GM13976 (cell line): ENCODE results near the gene AKAP13.

Source experiments
- DNase-seq: peaks from one replicate; pipeline ENCODE4 v3.0.0; 2012; ENCODE audit warnings: low spot score
- in situ Hi-C: fragments of 300-500 bp; cut with MboI; formaldehyde crosslinking; loops from one replicate; pipeline ENCODE4 v1.12.0; 2022; ENCODE audit warnings: low sequenced_read_pairs, mixed read lengths, inconsistent platforms; ENCODE audit not compliant: unreplicated experiment
- TF ChIP-seq, protein P1 (sequence below): IDR thresholded peaks from 2 replicates; pipeline ENCODE4 v1.5.1; 2012; ENCODE audit warnings: borderline replicate concordance, mild to moderate bottlenecking; ENCODE audit not compliant: insufficient read depth; ENCODE audit errors: extremely low read depth, missing control alignments, control extremely low read depth

Gene AKAP13

DNA sequence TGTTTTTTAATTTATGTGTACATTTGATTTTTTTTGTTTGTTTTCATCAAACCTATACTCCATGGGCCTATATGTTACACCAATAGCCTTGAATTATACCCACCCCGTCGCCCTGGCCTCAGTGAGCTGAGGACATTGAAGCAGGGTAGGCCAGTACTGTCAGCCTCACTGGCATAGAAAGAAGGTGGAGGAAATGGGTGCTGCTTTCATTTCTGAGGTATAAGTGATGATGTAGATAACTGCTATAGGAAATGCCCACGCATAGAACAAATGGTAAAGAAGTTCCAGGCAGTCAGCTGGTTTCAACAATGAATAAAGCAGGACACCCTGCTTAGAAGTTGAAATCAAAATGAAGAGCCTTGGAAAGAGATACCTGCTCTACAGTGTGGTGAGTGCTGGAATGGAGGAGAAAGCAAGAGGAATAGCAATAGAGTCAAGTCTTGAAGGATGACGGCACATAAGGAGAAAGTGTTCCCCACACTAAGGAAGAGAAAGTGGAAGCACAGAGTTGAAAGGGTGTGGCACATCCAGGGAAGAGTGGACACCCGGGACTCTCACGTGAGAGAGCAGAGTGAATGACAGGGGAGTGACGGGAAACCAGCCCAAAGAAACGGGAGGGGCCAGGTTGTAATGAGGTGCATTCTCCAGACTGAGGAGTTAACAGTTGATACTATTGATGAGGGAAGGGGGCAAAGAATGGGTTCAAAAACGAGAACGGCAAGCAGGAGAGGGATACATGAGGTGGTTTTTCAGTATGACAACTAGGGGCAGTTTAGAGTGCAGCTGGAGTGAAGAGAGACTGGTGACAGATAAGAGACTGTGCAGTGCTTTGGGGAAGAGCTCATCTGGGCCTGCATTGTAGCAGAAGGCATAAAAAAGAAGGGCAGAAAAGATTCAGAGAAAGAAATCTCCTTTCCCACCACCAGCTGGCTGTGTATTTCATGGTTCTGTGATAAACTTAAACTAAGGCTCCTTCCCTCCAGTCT, 343.9 kb downstream of the AKAP13 start:
- DNase-seq: no peak
- TF ChIP-seq, protein P1, sequence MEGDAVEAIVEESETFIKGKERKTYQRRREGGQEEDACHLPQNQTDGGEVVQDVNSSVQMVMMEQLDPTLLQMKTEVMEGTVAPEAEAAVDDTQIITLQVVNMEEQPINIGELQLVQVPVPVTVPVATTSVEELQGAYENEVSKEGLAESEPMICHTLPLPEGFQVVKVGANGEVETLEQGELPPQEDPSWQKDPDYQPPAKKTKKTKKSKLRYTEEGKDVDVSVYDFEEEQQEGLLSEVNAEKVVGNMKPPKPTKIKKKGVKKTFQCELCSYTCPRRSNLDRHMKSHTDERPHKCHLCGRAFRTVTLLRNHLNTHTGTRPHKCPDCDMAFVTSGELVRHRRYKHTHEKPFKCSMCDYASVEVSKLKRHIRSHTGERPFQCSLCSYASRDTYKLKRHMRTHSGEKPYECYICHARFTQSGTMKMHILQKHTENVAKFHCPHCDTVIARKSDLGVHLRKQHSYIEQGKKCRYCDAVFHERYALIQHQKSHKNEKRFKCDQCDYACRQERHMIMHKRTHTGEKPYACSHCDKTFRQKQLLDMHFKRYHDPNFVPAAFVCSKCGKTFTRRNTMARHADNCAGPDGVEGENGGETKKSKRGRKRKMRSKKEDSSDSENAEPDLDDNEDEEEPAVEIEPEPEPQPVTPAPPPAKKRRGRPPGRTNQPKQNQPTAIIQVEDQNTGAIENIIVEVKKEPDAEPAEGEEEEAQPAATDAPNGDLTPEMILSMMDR: no peak
- in situ Hi-C loops: loop anchor here (10.0 to 25.0 kb wide), 2 partner anchors 61 to 412 kb away; no protein-coding TSS in a partner anchor

DNA sequence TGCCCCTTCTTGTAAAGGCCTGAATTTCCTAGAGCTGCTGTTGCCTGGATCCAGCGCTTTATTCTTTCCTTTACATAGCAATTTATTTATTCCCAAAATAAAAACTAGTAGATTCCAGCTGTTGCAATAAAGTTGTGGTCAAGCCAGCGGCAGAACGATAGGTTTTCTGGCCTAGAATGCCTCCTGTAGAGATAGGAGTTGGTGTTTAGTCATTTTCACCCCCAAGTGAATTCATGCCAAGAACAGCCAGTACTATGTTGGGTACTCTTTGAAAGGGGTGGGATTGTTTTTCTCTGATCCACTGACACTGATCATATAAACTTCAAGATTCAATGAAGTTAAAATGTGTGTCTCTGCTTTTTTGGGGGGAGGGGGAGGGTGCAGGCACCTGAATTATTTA, 344.6 kb downstream of the AKAP13 start:
- TF ChIP-seq, protein P1: no peak
- no peak for DNase-seq
- in situ Hi-C loops: loop anchor here (5.0 to 10.0 kb wide), 2 partner anchors 60 to 112 kb away; no protein-coding TSS in a partner anchor

DNA sequence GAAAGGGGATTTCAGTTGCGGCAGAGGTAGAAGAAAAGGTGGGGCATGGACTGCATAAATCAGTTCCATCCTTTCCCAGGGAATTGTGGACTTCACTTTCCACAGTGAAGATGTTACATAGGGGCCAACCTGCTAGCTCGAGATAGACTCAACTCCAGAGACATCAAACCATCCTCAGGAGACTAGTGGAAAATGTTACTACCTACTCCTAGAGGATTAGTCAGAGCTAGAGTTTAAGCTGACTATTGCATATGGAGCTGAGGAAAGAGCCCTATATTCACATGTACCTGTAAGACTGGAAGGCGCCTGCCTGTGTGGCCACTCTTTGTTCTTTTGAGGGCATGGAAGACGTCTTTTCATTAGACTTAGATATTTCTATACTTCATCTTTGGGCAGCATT, 345.2 kb downstream of the AKAP13 start:
- no peak for DNase-seq
- TF ChIP-seq, protein P1: no peak
- in situ Hi-C loops: loop anchor here (5.0 to 10.0 kb wide), 2 partner anchors 59 to 112 kb away; no protein-coding TSS in a partner anchor

DNA sequence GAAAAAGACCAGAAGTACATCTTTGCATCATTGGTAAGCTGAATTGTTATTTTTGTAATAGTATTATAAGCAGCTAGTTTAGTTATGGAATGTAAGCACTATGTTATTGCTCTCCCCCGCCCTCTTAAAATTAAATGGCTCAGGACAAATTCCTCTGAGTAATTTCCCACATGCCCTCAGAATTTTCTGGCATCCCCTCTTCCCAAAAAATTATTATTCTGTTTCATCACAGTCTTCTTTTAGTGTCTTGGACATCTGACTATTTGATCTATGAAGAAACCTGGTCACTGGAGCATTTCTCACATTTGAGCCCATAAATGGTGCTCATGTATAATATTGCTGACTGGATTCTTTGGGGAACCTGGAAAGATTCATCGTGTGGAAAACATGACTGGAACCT, 346.1 kb downstream of the AKAP13 start:
- in situ Hi-C loops: loop anchor here (5.0 to 10.0 kb wide), 2 partner anchors 58 to 111 kb away; no protein-coding TSS in a partner anchor
- TF ChIP-seq, protein P1: no peak
- no peak for DNase-seq

DNA sequence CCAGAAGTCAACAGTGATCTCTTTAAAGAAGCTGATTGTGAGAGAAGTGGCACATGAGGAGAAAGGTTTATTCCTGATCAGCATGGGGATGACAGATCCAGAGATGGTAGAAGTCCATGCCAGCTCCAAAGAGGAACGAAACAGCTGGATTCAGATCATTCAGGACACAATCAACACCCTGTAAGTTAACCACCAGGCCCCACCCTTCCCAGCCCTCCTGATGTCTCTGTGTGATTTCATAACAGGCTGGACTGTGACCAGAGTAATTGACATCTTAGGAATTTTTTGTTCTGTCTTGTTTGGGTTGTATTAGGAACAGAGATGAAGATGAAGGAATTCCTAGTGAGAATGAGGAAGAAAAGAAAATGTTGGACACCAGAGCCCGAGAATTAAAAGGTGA, 346.7 kb downstream of the AKAP13 start:
- TF ChIP-seq, protein P1: no peak
- DNase-seq: no peak
- in situ Hi-C loops: loop anchor here (5.0 to 10.0 kb wide), 2 partner anchors 58 to 110 kb away; no protein-coding TSS in a partner anchor

DNA sequence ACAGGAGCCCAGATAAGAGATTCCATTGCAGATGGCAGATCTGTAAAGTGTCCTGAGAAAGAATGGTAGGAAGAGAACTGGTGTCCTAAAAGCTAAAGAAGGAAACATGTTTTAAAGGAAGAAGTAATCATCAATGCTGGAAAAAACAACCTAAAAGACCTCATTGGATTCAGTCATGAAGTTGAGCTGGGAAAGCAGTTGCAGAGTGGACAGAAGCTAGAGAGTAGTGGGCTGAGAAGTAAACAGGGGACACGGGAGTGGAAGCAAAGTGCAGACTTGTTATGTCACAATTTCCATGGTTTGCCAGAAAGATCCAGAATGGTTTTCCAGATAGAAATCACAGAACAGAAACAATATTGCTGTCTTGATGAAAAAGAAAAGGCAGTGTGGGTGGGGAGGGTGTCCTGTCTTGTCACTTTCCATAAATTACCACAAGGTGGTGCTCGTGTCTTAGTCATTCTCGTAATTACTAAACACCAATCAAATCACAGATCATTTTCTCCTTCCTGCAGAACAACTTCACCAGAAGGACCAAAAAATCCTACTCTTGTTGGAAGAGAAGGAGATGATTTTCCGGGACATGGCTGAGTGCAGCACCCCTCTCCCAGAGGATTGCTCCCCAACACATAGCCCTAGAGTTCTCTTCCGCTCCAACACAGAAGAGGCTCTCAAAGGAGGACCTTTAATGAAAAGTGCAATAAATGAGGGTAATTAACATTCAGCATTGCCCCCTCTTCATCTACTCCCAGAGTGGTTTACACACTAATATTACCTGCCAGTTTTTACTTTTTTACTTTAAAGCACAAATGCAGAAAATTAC, 349.8 kb downstream of the AKAP13 start:
- peak; percentile 49 for DNase-seq
- TF ChIP-seq, protein P1: peak; percentile 67
- in situ Hi-C loops: no loop called here
